MCF 10A (cell line): Measurements from ENCODE around the gene TUT4. TPM values are rescaled to one million over a fixed set of nuclear protein-coding genes. Genes with fewer than 3 reads are reported as not detected.

ENCODE experiments used
- BruUV-seq: library from RNA; stranded (reverse); fragments of 400-500 nt; replicated peaks from 2 replicates; lab custom pipeline; 2021; lab: Mats Ljungman, UMichigan
- CTCF ChIA-PET: fragments of 300-600 bp; sonication (Branson Sonifier 250); formaldehyde crosslinking; extraction: SDS; loops from one replicate; lab custom pipeline; 2021; ENCODE audit warnings: antibody characterized with exemption, inconsistent platforms; lab: Yijun Ruan, JAX
- POLR2A ChIA-PET: fragments of 300-600, 350-650 bp; sonication (Branson Sonifier 250); formaldehyde crosslinking; extraction: SDS; loops from one replicate; lab custom pipeline; 2020; ENCODE audit warnings: antibody characterized with exemption, inconsistent platforms; lab: Yijun Ruan, JAX
- DNase-seq: peaks from one replicate; pipeline ENCODE4 v3.0.0-alpha.2; 2018; ENCODE audit not compliant: unreplicated experiment
- H3K27ac Mint-ChIP-seq: one replicate; pipeline ENCODE4 v1.8.0; 2022; ENCODE audit warnings: mild to moderate bottlenecking, low read depth, mixed read lengths; ENCODE audit not compliant: unreplicated experiment
- H3K27me3 Mint-ChIP-seq: one replicate; pipeline ENCODE4 v1.8.0; 2022; ENCODE audit warnings: mixed read lengths; ENCODE audit not compliant: insufficient read depth, unreplicated experiment
- H3K36me3 Mint-ChIP-seq: one replicate; pipeline ENCODE4 v1.8.0; 2022; ENCODE audit warnings: mild to moderate bottlenecking, moderate library complexity, mixed read lengths; ENCODE audit not compliant: insufficient read depth, unreplicated experiment
- H3K4me1 Mint-ChIP-seq: one replicate; pipeline ENCODE4 v1.8.0; 2022; ENCODE audit warnings: mixed read lengths; ENCODE audit not compliant: insufficient read depth, unreplicated experiment
- H3K4me3 Mint-ChIP-seq: one replicate; pipeline ENCODE4 v1.8.0; 2022; ENCODE audit warnings: mild to moderate bottlenecking, moderate library complexity, mixed read lengths; ENCODE audit not compliant: unreplicated experiment
- H3K9me3 Mint-ChIP-seq: one replicate; pipeline ENCODE4 v1.8.0; 2022; ENCODE audit warnings: mixed read lengths; ENCODE audit not compliant: unreplicated experiment
- CTCF ChIP-seq: fragments of 200-600 bp; IDR thresholded peaks from one replicate; pipeline ENCODE4 v1.8.0; 2022; ENCODE audit warnings: antibody characterized with exemption, mild to moderate bottlenecking; ENCODE audit not compliant: unreplicated experiment
- intact Hi-C: fragments of 100-400 bp; cut with micrococcal nuclease; formaldehyde crosslinking; loops from 2 replicates; pipeline ENCODE4 v1.14.1; 2022
- total RNA-seq: library from RNA; stranded (reverse); gene quantifications from 2 replicates; pipeline ENCODE4 v1.2.3, GENCODE V29; 2022

TUT4 gene
- total RNA-seq, 1 experiment from 2014 or later, result 90.7 TPM

GRCh38 chr1:52506920-52507546, 45.9 kb downstream of the TUT4 start:
- Mint-ChIP-seq H3K27ac (no peak overlapping the region), H3K9me3 (no peaks in the 10 kb centered on the region), H3K4me3 (no peak overlapping the region), H3K4me1 (peaks cover 15% of the 10 kb centered on the region), H3K36me3 (peaks cover 98% of the 10 kb centered on the region), H3K27me3 (no peaks in the 10 kb centered on the region)
- no peak for DNase-seq
- POLR2A ChIA-PET, result interaction anchor here (0.9 to 1.6 kb wide), 7 partner anchors 9 to 152 kb away, joined by 3 to 4 read pairs (median 4); no protein-coding TSS in a partner anchor
- BruUV-seq, result no TSS peak
- no peak for TF ChIP-seq CTCF
- CTCF ChIA-PET, result interaction anchor here (0.6 kb wide), 2 partner anchors 12 to 16 kb away, joined by 3 to 4 read pairs; no protein-coding TSS in a partner anchor
- intact Hi-C loops, result no loop called here

GRCh38 chr1:52506349-52506748, 46.5 kb downstream of the TUT4 start:
- H3K4me1 Mint-ChIP-seq, result peaks cover 15% of the 10 kb centered on the region
- no TSS peak for BruUV-seq
- DNase-seq, result no peak
- intact Hi-C loops, result no loop called here
- ChIA-PET CTCF (no interaction called here), POLR2A (interaction anchor here (1.0 to 1.6 kb wide), 5 partner anchors 9 to 153 kb away, joined by 3 to 4 read pairs (median 4); no protein-coding TSS in a partner anchor)
- TF ChIP-seq CTCF, result no peak
- no peaks in the 10 kb centered on the region for H3K9me3 Mint-ChIP-seq
- H3K4me3 Mint-ChIP-seq, result no peak overlapping the region
- no peaks in the 10 kb centered on the region for H3K27me3 Mint-ChIP-seq
- H3K27ac Mint-ChIP-seq, result no peak overlapping the region
- H3K36me3 Mint-ChIP-seq, result peaks cover 91% of the 10 kb centered on the region

GRCh38 chr1:52504720-52505119, 48.2 kb downstream of the TUT4 start:
- no peak overlapping the region for H3K27ac Mint-ChIP-seq
- ChIA-PET CTCF (interaction anchor here (0.5 to 1.4 kb wide), 3 partner anchors 75 to 1107 kb away, joined by 3 to 4 read pairs (median 3); no protein-coding TSS in a partner anchor), POLR2A (no interaction called here)
- H3K36me3 Mint-ChIP-seq, result peaks cover 90% of the 10 kb centered on the region
- TF ChIP-seq CTCF, result no peak
- no peak for DNase-seq
- H3K27me3 Mint-ChIP-seq, result no peaks in the 10 kb centered on the region
- H3K9me3 Mint-ChIP-seq, result no peaks in the 10 kb centered on the region
- H3K4me3 Mint-ChIP-seq, result no peak overlapping the region
- intact Hi-C loops, result no loop called here
- BruUV-seq, result no TSS peak
- H3K4me1 Mint-ChIP-seq, result peaks cover 15% of the 10 kb centered on the region

- H3K9me3 Mint-ChIP-seq, result no peaks in the 10 kb centered on the region
- TF ChIP-seq CTCF, result no peak
- peaks cover 88% of the 10 kb centered on the region for H3K36me3 Mint-ChIP-seq
- H3K4me3 Mint-ChIP-seq, result no peak overlapping the region
- intact Hi-C loops, result no loop called here
- H3K4me1 Mint-ChIP-seq, result peaks cover 9% of the 10 kb centered on the region
- CTCF ChIA-PET, result interaction anchor here (1.4 kb wide), 1 partner anchor 182 kb away, joined by 4 read pairs; no protein-coding TSS in a partner anchor
- POLR2A ChIA-PET, result interaction anchor here (0.8 to 1.5 kb wide), 2 partner anchors 8 to 31 kb away, joined by 3 to 8 read pairs; no protein-coding TSS in a partner anchor
- H3K27me3 Mint-ChIP-seq, result no peaks in the 10 kb centered on the region
- DNase-seq, result no peak
- no TSS peak for BruUV-seq
- no peak overlapping the region for H3K27ac Mint-ChIP-seq
Observed at GRCh38 chr1:52503706-52504105, 49.2 kb downstream of the TUT4 start.
